Amygdala (tissue), 56 donors: ENCODE results near the gene SHISAL1.
"Not testable (repeated sequence)": the region's sequence is repeated elsewhere in the genome, so short reads cannot be mapped to it uniquely, and the experiment has no call there.

Experiments
- DNase-seq, 56 donors: peaks; one replicate each; lab custom pipeline; 2025; lab: John Stamatoyannopoulos, UW

The SHISAL1 gene

DNA sequence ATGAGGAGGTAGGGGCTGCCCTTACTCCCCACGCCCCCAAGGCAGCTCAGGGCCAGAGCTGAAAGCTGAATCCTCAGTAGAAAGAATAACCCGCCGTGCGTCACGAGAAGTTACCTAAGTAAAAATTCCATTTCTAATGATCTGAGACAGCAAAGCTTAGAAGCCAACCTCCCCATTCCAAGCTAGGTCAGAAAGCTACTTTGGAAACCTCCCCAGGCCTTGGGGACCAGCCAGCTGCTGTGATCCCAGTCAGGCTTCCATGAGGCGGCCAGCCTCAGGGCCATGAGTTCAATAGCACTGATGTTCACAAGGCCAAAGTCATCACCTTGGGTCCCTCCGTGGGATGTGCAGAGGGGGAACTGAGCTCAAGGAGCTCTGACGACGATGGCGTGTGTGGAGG is 6.9 kb downstream of the SHISAL1 start:
- no peak for DNase-seq

DNA sequence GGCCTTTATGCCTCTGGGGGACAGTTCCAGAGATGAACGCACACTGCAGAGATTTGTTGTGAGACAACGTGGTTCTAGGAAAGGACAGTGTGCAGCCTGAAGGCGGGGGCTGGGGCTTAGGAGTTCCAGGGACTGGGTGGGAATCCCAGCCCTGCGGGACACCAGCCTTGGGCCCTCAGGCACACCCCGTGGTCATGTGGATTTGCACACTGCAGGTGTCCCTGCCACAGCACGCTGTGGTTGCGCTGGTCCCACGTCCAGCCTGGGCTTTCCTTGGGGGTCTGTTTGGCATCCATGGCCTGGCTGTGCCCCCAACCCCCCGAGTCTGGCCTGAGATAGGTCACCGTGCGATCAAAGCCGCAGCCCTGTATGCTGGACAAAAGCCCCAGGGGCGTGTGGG is 7.3 kb downstream of the SHISAL1 start:
- no peak for DNase-seq

DNA sequence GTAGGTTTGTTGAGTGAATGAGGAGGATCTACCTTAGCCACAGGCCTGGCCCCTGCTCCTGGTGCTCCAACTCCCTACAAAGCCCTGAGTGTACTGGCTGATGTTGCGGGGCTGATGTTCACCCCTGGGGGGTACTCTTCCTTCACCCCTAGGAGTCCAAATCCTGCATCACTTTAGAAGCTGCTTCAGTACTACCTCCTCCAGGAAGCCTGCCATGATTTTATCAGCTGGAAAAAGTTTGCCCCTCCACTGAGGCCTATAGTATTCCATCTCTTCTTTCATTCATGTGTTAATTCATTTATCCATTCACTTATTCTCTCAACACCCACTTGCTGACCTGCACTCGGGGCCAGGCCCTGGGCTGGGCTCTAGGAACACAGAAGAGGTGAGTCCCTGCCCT is 7.8 kb downstream of the SHISAL1 start:
- no peak for DNase-seq

- DNase-seq, result no peak
Measured at GRCh38 chr22:44304354-44304753, 8.4 kb downstream of the SHISAL1 start.

GRCh38 chr22:44302363-44302762 is 10.4 kb downstream of the SHISAL1 start:
- not testable (repeated sequence) for DNase-seq

DNA sequence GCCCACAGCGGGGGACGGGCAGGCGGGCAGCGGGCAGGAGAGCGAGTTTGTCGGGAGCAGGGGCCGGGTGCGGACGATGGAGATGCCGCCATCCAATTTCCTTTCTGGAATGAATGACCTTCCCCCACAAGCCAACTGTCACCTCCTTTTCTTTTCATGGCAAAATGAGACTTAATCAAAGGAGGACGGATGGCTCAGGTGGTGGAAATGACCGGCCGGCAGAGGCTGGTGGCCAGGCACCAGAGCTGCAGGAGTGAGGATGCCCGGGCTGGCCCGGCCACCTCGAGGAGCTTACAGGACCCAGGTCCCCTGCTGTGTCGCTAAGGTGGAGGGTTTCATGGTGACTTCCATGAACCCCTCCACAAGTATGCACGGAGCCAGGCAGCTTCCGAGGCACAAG is 11.7 kb downstream of the SHISAL1 start:
- DNase-seq, result no peak

- DNase-seq, result no peak
Measured at GRCh38 chr22:44299124-44299523, 13.6 kb downstream of the SHISAL1 start.

DNA sequence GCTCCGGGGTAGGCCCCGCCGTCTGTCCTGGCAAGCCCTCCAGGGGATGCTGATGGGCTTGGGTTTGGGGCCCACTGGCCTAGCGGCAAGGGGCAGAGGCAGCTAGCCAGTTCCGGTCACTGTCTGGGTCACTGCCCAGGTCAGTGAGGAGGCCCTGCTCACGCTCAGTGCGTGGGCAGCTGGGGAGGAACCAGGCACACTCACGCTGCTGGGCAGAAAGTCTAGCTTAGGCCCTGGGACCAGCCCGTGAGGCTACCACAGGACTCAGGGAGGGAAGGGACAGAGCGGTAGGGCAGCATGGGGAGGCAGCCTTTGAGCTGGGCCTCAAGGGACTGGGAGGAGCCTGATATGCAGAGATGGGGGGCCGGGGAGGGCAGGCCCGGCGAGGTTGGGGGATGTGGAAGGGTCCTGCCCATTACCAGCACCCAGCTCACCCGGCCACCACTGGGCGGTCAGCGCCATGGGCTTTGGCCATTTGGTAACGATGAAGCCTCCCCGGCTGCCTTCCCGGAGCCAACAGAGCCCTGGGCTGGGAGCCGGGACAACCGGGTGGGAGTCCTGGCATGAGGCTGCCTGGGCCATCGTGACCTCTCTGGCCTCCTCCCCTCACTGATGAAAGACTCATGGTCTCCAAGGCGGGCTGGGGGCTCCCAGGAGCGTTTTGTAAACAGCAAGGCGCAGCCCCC is 14.2 kb downstream of the SHISAL1 start:
- DNase-seq, result no peak

GRCh38 chr22:44297470-44298061 is 15.2 kb downstream of the SHISAL1 start:
- DNase-seq, result no peak

DNA sequence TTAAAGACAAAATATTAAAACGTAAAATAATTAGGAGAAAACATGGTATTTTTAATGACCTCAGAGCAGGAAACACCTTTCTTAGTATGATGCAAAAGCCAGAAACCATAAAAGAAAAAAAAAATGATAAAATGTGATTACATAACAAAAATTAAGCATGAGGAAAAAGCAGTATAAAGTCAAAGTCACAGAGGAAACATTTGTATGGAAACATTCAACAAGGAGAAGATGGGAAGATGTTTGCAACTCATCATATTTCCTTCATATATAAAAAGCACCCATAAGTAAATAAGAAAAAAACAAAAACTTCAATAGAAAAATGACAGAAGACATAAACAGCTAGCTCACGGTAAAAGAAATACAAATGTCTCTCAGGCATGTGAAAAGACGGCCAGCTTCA is 17.3 kb downstream of the SHISAL1 start:
- DNase-seq, result no peak

DNA sequence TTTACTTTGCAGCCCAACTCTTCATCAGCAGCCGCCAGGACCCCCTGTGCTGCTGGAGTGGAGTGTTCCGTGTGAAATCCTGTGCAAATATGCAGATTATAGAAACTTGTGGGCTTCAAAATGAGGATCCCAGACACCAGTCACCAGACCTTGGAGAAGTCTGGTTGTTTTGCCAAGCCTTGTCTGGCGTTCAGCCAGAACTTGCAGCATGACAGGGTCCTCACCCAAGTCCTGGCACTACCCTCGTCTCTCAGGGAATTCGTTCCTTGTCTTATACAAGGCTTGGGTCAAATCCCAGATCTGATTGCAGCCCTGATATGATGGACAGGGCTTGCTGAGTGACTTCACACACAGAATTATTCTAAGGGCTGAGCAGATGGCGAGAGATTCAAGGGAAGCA is 18.9 kb downstream of the SHISAL1 start:
- no peak for DNase-seq

DNA sequence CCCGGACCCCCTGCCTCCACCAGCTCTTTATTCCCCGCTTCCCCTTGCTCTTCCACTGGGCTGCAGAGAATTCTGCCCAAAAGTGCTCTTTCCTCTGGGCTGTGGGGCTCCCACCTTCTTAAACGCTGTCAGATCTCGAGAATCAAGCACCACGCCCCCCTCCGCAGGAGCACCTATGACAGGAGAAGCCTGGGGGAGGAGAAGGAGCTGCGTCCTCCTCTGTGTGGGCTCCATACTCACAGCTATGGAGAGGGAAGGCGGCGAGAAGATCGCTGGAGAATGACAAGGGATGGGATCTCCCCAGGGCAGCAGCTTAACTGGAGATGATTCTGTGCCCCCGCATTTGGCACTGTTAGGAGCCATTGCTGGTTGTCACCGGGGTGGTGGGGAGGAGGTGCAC is 19.7 kb downstream of the SHISAL1 start:
- peak in 2 of 56 donors; percentile 12 to 14 for DNase-seq

GRCh38 chr22:44292521-44292920 is 20.2 kb downstream of the SHISAL1 start:
- no peak for DNase-seq

DNA sequence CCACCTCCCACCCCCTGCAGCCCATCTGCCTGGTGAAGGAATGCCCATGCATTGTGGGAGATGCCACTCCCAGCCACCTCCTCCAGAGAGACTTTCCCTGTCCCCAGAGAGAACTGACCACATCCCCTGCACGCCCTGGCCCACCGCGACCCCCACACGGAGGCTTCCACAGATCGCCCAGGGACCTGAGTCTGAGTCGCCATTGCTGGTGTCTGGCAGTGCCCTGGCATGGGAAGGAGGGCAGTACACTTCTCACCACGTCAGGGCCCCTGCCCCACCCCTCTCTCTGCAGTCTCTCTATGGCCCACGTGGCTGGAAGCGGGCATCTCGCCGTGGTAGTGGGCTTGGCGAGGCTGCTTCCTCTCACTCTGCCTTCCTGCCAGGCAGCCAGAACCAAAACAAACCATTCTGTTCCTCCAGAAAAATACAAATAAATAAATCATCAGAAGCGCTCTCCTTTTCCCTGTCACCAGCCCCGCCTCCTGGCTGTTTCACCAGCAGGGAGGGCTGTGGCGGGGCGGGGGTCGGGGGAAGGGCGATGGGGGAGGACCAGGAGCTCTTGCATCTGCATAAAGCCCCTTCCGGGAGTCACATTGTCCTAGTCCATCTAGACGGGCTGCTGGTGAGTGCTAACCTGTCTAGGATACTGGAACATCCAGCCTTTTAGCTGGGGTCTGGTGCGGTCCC is 20.9 kb downstream of the SHISAL1 start:
- DNase-seq, result peak in 1 of 56 donors; percentile 4

GRCh38 chr22:44291265-44291664 is 21.5 kb downstream of the SHISAL1 start:
- no peak for DNase-seq

DNA sequence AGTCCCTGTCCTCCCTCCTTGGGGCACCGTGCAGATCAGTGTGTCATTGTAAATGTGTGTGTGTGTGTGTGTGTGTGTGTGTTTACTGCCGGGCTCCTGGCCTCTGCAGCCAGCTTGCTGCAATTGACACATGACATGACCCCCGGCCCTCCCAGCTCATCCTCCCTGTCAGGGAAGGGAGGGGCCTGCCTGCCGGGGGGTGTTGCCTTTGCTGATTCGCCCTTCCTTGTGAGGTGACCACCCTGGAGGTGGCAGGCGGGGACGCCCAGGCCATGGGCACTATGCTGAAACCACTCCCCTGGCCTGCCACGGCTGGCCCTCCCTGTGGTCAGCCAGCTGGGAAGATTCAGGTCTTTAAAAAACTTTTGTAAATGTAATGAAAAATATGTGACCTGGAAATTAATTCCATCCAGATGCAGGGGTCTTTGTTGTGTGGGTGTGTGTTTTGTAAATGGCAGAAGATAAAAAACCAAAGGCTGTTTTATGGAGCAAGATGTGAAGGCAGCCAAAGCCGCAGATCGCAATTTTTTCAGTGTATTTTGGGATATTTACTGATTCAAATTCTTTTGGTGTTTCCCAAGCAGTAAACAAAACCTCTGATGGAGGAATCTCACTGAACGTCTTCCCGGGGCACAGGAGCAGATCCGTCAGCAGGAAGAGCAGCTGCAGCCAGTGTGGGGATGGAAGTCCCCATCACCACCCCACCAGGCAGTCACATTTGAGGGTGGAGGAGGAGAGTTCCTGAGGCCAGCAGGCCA is 23.2 kb downstream of the SHISAL1 start:
- no peak for DNase-seq

DNA sequence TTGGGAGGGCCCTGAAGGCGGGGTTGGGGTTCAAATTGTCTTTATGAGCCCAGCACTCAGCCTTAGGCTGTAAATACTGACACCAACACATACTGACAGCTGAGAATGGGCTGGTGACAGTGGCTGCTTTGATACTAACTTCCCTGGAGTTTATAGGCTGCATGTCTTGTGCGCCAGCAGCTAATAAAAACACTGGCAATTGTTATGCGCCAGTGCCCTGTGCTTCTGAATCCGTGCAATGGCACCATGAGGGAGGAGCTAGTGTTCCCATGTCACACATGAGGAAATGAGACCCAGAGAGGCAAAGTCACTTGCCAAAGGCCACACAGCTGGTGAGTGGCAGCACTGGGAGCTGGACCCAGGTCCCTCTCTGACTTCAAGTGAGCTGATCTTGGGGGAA is 23.8 kb downstream of the SHISAL1 start:
- DNase-seq, result no peak

DNA sequence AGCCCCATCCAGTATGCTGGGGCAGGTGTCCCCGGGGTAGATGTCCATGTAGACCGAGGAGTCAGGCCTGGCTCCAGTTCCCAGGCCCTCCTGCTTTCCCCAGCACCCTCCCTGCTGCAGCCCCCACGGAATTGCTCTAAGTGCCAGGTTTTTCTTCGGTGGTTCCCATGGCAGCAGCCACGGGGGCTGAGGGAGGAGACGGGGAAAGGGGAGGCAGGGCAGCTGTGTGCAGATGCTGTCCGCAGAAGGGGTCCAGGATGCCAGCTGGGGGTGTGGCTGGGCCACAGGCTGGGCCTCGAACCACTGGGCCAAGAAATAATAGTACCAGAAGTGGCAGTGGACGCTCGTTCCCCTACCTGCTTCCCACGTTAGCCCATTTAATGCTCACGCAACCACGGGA is 25.0 kb downstream of the SHISAL1 start:
- DNase-seq, result peak in 1 of 56 donors; percentile 10

GRCh38 chr22:44287121-44287693 is 25.5 kb downstream of the SHISAL1 start:
- no peak for DNase-seq

- peak in 4 of 56 donors; percentile 9 to 20 (median 11) for DNase-seq
Measured at GRCh38 chr22:44286646-44287045, 26.1 kb downstream of the SHISAL1 start.

DNA sequence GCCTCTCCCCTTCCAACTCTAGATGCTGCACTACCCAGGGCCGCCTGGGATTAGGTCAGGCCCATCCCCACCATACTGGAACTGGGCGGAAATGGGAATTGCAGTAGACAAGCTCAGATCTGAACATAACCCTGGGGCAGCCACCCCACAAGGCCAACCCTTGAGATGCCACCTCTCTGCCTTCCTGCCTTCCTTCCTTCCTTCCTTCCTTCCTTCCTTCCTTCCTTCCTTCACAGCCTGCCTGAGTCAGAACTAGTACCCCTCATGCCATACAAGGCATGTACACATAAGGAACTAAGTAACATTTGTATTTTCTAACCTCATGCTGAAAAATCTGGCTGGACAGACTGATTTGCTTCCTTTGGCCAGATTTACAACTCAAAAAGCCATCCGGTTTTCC is 28.0 kb downstream of the SHISAL1 start:
- DNase-seq, result no peak
